BE2C (cell line): ENCODE data around the gene SSH3.

ENCODE experiments used
- DNase-seq: peaks from one replicate; pipeline ENCODE4 v3.0.0-alpha.2; 2020
- H3K27me3 ChIP-seq: fragments of 250-450 bp; sonication (Bioruptor Pico); 2 replicates; pipeline ENCODE4 v1.5.1; 2020; ENCODE audit warnings: mild to moderate bottlenecking
- H3K36me3 ChIP-seq: fragments of 250-450 bp; sonication (Bioruptor Pico); 2 replicates; pipeline ENCODE4 v1.5.1; 2020; ENCODE audit warnings: mild to moderate bottlenecking
- H3K4me1 ChIP-seq: fragments of 250-450 bp; sonication (Bioruptor Pico); 2 replicates; pipeline ENCODE4 v1.5.1; 2020
- H3K4me3 ChIP-seq: 2 replicates; pipeline ENCODE4 v1.5.1; 2011; ENCODE audit warnings: low read depth, low read length
- H3K9me3 ChIP-seq: fragments of 250-450 bp; sonication (Bioruptor Pico); 2 replicates; pipeline ENCODE4 v1.5.1; 2020
- TF ChIP-seq, protein P1 (sequence below): IDR thresholded peaks from 2 replicates; pipeline ENCODE4 v1.5.1; 2012; ENCODE audit warnings: mild to moderate bottlenecking, low read depth, low read length

Gene SSH3

DNA sequence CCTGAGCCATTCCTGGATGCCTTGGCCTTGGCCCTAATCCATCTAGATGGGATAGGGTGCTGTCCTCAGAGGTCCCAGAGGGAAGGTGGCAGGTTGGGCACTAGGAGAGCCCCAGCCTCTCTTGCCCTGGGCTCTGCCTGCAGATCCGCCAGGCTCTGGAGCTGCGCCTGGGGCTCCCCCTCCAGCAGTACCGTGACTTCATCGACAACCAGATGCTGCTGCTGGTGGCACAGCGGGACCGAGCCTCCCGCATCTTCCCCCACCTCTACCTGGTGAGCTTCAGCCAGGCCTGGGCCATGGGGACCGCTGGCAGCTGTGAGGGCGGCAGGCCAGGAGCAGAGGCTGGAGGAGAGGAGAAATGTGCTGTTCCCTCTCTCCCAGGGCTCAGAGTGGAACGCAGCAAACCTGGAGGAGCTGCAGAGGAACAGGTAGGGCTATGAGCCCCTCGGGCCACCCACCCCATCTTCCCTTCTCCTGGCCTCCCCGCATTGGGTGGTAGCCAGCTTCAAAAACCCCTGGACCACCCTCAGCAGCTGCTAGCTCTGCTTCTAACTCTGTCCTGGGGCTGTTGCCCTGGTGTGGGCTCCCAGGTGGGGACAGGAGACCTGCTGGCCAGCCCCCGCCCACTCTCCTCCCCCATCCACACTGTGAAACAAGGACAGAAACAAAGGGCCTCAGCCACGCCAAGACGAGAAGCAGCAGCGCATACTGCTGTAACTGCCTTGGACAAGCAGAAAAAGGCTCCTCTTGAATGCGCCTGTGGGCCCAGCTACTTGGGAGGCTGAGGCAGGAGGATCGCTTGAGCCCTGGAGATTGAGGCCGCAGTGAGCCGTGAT, 4.9 kb downstream of the SSH3 start:
- H3K27me3 ChIP-seq = no peaks in the 10 kb centered on the region
- H3K9me3 ChIP-seq = no peaks in the 10 kb centered on the region
- no peak overlapping the region for H3K4me3 ChIP-seq
- H3K36me3 ChIP-seq = no peaks in the 10 kb centered on the region
- TF ChIP-seq, protein P1, sequence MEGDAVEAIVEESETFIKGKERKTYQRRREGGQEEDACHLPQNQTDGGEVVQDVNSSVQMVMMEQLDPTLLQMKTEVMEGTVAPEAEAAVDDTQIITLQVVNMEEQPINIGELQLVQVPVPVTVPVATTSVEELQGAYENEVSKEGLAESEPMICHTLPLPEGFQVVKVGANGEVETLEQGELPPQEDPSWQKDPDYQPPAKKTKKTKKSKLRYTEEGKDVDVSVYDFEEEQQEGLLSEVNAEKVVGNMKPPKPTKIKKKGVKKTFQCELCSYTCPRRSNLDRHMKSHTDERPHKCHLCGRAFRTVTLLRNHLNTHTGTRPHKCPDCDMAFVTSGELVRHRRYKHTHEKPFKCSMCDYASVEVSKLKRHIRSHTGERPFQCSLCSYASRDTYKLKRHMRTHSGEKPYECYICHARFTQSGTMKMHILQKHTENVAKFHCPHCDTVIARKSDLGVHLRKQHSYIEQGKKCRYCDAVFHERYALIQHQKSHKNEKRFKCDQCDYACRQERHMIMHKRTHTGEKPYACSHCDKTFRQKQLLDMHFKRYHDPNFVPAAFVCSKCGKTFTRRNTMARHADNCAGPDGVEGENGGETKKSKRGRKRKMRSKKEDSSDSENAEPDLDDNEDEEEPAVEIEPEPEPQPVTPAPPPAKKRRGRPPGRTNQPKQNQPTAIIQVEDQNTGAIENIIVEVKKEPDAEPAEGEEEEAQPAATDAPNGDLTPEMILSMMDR = no peak
- H3K4me1 ChIP-seq = peaks cover 2% of the 10 kb centered on the region; the same call in 1 of the 2 replicates
- DNase-seq = no peak

DNA sequence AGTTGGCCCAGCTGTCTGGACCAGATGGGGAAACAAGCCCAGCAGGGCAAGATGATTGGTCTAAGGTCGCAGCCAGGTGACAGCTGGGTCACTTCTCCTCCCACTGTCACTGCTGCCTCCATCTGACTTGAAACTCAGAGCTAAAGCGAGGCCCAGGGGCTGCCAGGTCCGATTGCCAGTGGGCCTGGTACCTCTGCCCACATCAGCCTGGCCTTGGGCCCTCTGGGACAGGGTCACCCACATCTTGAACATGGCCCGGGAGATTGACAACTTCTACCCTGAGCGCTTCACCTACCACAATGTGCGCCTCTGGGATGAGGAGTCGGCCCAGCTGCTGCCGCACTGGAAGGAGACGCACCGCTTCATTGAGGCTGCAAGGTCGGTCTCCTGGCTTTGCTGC, 5.8 kb downstream of the SSH3 start:
- Histone ChIP-seq H3K36me3 (no peaks in the 10 kb centered on the region), H3K4me1 (peaks cover 2% of the 10 kb centered on the region; the same call in 1 of the 2 replicates), H3K9me3 (no peaks in the 10 kb centered on the region), H3K4me3 (no peak overlapping the region), H3K27me3 (no peaks in the 10 kb centered on the region)
- TF ChIP-seq, protein P1 = no peak
- no peak for DNase-seq

DNA sequence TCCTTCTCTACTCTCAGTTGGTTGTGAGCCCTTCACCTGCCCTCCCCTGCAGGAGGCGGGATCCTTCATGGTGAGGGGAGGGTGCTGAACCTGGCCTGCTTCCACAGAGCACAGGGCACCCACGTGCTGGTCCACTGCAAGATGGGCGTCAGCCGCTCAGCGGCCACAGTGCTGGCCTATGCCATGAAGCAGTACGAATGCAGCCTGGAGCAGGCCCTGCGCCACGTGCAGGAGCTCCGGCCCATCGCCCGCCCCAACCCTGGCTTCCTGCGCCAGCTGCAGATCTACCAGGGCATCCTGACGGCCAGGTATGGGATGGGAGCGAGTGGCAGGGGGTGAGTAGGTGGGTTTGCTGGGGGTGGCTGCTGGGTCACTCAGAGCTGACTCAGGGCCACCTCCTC, 6.3 kb downstream of the SSH3 start:
- Histone ChIP-seq H3K4me3 (no peak overlapping the region), H3K9me3 (no peaks in the 10 kb centered on the region), H3K36me3 (no peaks in the 10 kb centered on the region), H3K4me1 (peaks cover 2% of the 10 kb centered on the region; the same call in 1 of the 2 replicates), H3K27me3 (no peaks in the 10 kb centered on the region)
- TF ChIP-seq, protein P1 = no peak
- no peak for DNase-seq

DNA sequence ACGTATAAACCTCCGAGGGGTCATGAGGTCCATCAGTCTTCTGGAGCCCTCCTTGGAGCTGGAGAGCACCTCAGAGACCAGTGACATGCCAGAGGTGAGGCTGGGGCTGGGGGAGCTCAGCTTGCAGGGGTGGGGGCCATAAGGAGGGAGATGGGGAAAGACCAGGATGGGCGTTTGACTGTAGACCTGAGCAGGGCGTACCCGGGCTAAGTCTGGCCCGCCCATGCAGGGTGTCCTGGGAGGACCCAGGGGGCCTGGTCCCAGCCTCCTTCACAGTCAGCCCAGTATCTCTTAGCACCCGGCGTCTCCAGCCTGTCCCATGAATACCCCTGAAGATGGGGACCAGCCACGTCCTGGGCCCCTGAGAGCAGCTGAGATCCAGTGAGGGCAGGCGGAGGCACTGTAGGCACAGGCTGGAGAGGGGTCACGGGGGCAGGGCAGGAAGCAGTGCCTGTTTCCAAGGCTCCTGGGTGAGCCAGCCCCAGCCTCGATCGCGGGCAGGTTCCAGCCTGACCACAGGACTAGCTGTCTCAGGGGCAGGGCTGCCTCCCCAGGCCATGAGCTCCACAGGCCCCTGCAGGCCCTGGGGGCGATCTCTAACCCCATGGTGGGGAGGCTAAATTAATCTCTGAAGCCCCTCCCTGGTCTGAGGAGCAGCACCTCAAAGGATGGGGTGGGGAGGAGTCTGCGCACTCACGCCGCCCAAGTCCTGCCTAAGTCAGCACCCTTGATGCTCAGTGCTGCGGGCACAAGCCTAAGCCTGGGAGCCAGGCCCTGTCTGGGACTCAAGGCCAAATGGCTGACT, 7.1 kb downstream of the SSH3 start:
- Histone ChIP-seq H3K9me3 (no peaks in the 10 kb centered on the region), H3K36me3 (no peaks in the 10 kb centered on the region), H3K4me3 (no peak overlapping the region), H3K4me1 (peaks cover 2% of the 10 kb centered on the region; the same call in 1 of the 2 replicates), H3K27me3 (no peaks in the 10 kb centered on the region)
- no peak for DNase-seq
- TF ChIP-seq, protein P1 = no peak

DNA sequence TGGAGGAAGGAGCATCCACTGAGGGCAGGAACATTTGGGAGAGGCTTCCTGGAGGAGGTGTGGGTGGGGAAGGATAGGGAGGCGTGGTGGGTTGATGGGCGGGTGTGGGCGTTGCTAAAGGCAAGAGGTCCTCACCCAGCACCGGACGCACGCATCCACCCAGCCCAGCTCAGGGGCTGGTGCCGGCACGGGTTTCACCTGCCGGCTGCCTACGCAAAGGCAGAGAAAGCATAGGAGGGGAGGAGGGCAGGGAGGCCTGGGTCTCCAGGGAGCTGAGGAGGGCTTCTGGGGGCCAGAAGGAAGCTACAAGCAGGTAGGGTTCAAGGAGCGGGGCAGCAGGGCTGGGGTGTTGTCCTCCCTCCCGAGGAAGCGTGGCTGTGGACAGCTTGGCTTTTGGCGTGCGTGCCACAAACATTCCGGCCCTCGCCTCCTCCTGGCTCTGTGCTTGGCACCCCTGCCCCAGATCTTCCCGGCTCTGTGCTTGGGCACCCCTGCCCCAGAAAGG, 7.8 kb downstream of the SSH3 start:
- H3K9me3 ChIP-seq = no peaks in the 10 kb centered on the region
- DNase-seq = no peak
- TF ChIP-seq, protein P1 = no peak
- no peak overlapping the region for H3K4me3 ChIP-seq
- H3K36me3 ChIP-seq = no peaks in the 10 kb centered on the region
- no peaks in the 10 kb centered on the region for H3K27me3 ChIP-seq
- peaks cover 2% of the 10 kb centered on the region; the same call in 1 of the 2 replicates for H3K4me1 ChIP-seq
